MM.1S (cell line): Measurements from ENCODE around the gene GM2A.
A peak's percentile ranks its signal among the peaks of the same experiment; 100 is the strongest.

ENCODE experiments used
- DNase-seq: peaks from one replicate; pipeline ENCODE4 v3.0.0-alpha.2; 2015
- H2AFZ ChIP-seq: fragments of 300-600 bp; sonication (generic); 2 replicates; pipeline ENCODE4 v1.6.0; 2016; ENCODE audit warnings: antibody characterized with exemption, low read length
- H3F3A ChIP-seq: fragments of 300-600 bp; sonication (generic); 2 replicates; pipeline ENCODE4 v1.6.1; 2016; ENCODE audit warnings: mild to moderate bottlenecking, antibody characterized with exemption, low read length, moderate library complexity, mixed read lengths; ENCODE audit not compliant: insufficient read depth
- H3K27ac ChIP-seq: fragments of 300-600 bp; sonication (generic); 2 replicates; pipeline ENCODE4 v1.5.1; 2016; ENCODE audit warnings: mild to moderate bottlenecking, low read length
- H3K27me3 ChIP-seq: fragments of 300-600 bp; sonication (generic); replicated peaks from 2 replicates; pipeline ENCODE4 v1.6.0; 2016; ENCODE audit warnings: low read length; ENCODE audit not compliant: insufficient read depth
- H3K36me3 ChIP-seq: fragments of 300-600 bp; sonication (generic); replicated peaks from 2 replicates; pipeline ENCODE4 v1.6.1; 2016; ENCODE audit warnings: mild to moderate bottlenecking, low read length, mixed read lengths; ENCODE audit not compliant: insufficient read depth
- H3K4me1 ChIP-seq: fragments of 300-600 bp; sonication (generic); 2 replicates; pipeline ENCODE4 v1.6.1; 2016; ENCODE audit warnings: low read length, mixed read lengths
- H3K4me2 ChIP-seq: fragments of 300-600 bp; sonication (generic); 2 replicates; pipeline ENCODE4 v1.6.0; 2016; ENCODE audit warnings: low read depth, low read length
- H3K4me3 ChIP-seq: fragments of 300-600 bp; sonication (generic); 2 replicates; pipeline ENCODE4 v1.5.1; 2016; ENCODE audit warnings: low read length, mixed read lengths
- H3K79me2 ChIP-seq: fragments of 300-600 bp; sonication (generic); 2 replicates; pipeline ENCODE4 v1.6.1; 2016; ENCODE audit warnings: mixed run types, low read length, mixed read lengths
- H3K9ac ChIP-seq: fragments of 300-600 bp; sonication (generic); 2 replicates; pipeline ENCODE4 v1.6.1; 2016; ENCODE audit warnings: low read length, mixed read lengths
- H3K9me2 ChIP-seq: fragments of 300-600 bp; sonication (generic); replicated peaks from 2 replicates; pipeline ENCODE4 v1.6.1; 2016; ENCODE audit warnings: mild to moderate bottlenecking, low read length, mixed read lengths; ENCODE audit not compliant: insufficient read depth
- H3K9me3 ChIP-seq: fragments of 300-600 bp; sonication (generic); replicated peaks from 2 replicates; pipeline ENCODE4 v1.6.1; 2016; ENCODE audit warnings: mild to moderate bottlenecking, low read length, mixed read lengths; ENCODE audit not compliant: insufficient read depth
- H4K20me1 ChIP-seq: fragments of 300-600 bp; sonication (generic); 2 replicates; pipeline ENCODE4 v1.6.1; 2016; ENCODE audit warnings: mild to moderate bottlenecking, low read length, moderate library complexity, mixed read lengths; ENCODE audit not compliant: insufficient read depth
- EZH2 ChIP-seq: fragments of 300-600 bp; sonication (generic); optimal IDR thresholded peaks from 2 replicates; pipeline ENCODE3; 2017; ENCODE audit warnings: low read depth, mild to moderate bottlenecking, antibody characterized with exemption, low read length, mixed read lengths
- EZH2phosphoT487 ChIP-seq: fragments of 300-600 bp; sonication (generic); IDR thresholded peaks from 2 replicates; pipeline ENCODE4 v1.6.1; 2018; ENCODE audit warnings: antibody characterized with exemption, low read length
- TF ChIP-seq, protein P1 (sequence below): fragments of 300-600 bp; sonication (generic); IDR thresholded peaks from 2 replicates; pipeline ENCODE4 v1.5.1; 2016; ENCODE audit warnings: antibody characterized with exemption, low read length, mixed read lengths

The GM2A gene

DNA sequence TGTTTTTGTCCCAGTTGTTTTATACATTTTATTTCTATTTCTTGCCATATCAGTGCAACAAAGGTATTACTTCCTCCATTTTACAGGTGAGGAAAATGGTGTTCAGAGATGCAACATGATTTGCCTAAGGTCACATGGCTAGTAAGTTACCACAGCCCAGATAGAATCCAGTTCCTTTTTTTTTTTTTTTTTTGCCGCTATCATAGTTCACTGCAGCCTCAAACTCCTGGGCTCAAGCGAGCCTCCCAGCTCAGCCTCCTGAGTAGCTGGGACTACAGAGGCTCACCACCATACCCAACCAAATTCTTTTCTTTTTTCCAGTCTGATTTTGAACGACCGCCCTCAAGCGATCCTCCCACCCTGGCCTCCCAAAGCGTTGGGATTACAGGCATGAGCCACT is 28.6 kb upstream of the GM2A start:
- no peaks in the 10 kb centered on the region for H4K20me1 ChIP-seq
- H3K9me3 ChIP-seq, result no peaks in the 10 kb centered on the region
- H3K4me3 ChIP-seq, result peak overlapping the region; percentile 83
- 0 out of 2 replicates have a peak, but pooled peaks cover 6% of the 10 kb centered on the region for H3K36me3 ChIP-seq
- peaks cover 47% of the 10 kb centered on the region for H3K79me2 ChIP-seq
- H3F3A ChIP-seq, result peaks cover 28% of the 10 kb centered on the region; the same call in 1 of the 2 replicates
- peak overlapping the region; percentile 62; the same call in 1 of the 2 replicates for H3K27ac ChIP-seq
- TF ChIP-seq, protein P1, sequence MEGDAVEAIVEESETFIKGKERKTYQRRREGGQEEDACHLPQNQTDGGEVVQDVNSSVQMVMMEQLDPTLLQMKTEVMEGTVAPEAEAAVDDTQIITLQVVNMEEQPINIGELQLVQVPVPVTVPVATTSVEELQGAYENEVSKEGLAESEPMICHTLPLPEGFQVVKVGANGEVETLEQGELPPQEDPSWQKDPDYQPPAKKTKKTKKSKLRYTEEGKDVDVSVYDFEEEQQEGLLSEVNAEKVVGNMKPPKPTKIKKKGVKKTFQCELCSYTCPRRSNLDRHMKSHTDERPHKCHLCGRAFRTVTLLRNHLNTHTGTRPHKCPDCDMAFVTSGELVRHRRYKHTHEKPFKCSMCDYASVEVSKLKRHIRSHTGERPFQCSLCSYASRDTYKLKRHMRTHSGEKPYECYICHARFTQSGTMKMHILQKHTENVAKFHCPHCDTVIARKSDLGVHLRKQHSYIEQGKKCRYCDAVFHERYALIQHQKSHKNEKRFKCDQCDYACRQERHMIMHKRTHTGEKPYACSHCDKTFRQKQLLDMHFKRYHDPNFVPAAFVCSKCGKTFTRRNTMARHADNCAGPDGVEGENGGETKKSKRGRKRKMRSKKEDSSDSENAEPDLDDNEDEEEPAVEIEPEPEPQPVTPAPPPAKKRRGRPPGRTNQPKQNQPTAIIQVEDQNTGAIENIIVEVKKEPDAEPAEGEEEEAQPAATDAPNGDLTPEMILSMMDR, result no peak
- TF ChIP-seq EZH2phosphoT487 (no peak), EZH2 (no peak)
- peak overlapping the region; percentile 87; the same call in 1 of the 2 replicates for H3K9ac ChIP-seq
- no peaks in the 10 kb centered on the region for H3K9me2 ChIP-seq
- H2AFZ ChIP-seq, result peak overlapping the region; percentile 40
- H3K4me1 ChIP-seq, result peaks cover 50% of the 10 kb centered on the region
- peak; percentile 31 for DNase-seq
- peak overlapping the region; percentile 96; the same call in 1 of the 2 replicates for H3K4me2 ChIP-seq
- no peaks in the 10 kb centered on the region for H3K27me3 ChIP-seq

DNA sequence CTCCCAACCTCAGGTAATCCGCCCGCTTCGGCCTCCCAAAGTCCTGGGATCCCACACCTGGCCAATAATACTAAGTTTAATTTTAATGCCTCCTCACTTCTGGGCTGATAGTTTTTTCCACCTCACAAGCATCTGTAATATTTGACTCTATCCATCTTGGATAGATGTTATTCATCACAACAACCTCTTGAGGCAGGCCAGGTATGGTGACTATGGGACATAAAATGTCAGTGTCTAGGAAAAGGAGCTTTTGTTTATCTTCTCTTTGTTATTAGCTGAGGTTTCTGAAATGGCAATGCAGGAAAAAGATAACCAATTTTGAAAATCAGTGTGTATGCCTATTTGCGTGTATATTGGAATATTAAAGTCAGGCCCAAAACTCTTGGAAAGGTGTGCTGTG is 27.9 kb upstream of the GM2A start:
- Histone ChIP-seq H3K4me1 (peaks cover 43% of the 10 kb centered on the region), H3K27me3 (no peaks in the 10 kb centered on the region), H3K9me2 (no peaks in the 10 kb centered on the region), H2AFZ (peak overlapping the region; percentile 8), H3K9ac (0 out of 2 replicates have a peak overlapping the region, but pooled peaks have one; percentile 0), H3K36me3 (0 out of 2 replicates have a peak, but pooled peaks cover 4% of the 10 kb centered on the region), H4K20me1 (no peaks in the 10 kb centered on the region), H3K79me2 (peaks cover 40% of the 10 kb centered on the region), H3K4me2 (peak overlapping the region; percentile 10; the same call in 1 of the 2 replicates), H3K4me3 (no peak overlapping the region), H3K27ac (peak overlapping the region; percentile 20; the same call in 1 of the 2 replicates), H3K9me3 (no peaks in the 10 kb centered on the region), H3F3A (peaks cover 28% of the 10 kb centered on the region; the same call in 1 of the 2 replicates)
- peak; percentile 28 for DNase-seq
- no peak for TF ChIP-seq EZH2
- TF ChIP-seq, protein P1, result peak; percentile 29

DNA sequence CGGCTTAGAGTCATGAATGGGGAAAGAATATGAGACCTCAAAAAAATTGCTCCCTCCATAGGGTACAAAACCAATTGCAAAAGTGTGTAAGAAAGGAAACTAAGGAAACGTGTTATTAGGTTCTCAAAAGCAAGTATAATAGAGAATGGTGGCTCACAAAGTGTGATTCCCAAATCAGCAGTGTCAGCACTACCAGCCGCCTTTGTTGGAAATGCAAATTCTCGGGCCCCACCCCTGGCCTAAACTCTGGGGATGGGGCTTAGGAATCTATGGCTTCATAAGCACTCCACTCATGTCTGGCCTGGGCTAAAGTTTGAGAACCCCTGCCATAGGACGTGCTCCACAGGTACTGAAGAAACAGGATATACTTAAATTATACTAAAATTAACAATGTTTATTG is 27.5 kb upstream of the GM2A start:
- Histone ChIP-seq H3K4me2 (peak overlapping the region; percentile 10), H2AFZ (peak overlapping the region; percentile 8), H3K9me2 (no peaks in the 10 kb centered on the region), H3K36me3 (no peaks in the 10 kb centered on the region), H3K4me1 (peaks cover 39% of the 10 kb centered on the region), H3K27me3 (no peaks in the 10 kb centered on the region), H3K79me2 (peaks cover 36% of the 10 kb centered on the region), H3K27ac (peak overlapping the region; percentile 20; the same call in 1 of the 2 replicates), H3K4me3 (no peak overlapping the region), H3K9ac (0 out of 2 replicates have a peak overlapping the region, but pooled peaks have one; percentile 0), H3K9me3 (no peaks in the 10 kb centered on the region), H3F3A (peaks cover 28% of the 10 kb centered on the region; the same call in 1 of the 2 replicates), H4K20me1 (no peaks in the 10 kb centered on the region)
- TF ChIP-seq, protein P1, result no peak
- TF ChIP-seq EZH2phosphoT487, result no peak
- no peak for TF ChIP-seq EZH2
- DNase-seq, result peak; percentile 24
